Calu3 (cell line): Measurements from ENCODE around the gene SYT12. TPM values are rescaled to one million over a fixed set of nuclear protein-coding genes. Genes with fewer than 3 reads are reported as not detected.

Source experiments
- BruUV-seq: library from RNA; stranded (reverse); fragments of 400-500 nt; replicated peaks from 2 replicates; lab custom pipeline; 2021; lab: Mats Ljungman, UMichigan
- CTCF ChIA-PET: fragments of 300-600 bp; sonication (Branson Sonifier 250); formaldehyde crosslinking; loops from one replicate; lab custom pipeline; 2022; ENCODE audit warnings: antibody characterized with exemption; lab: Charles Lee
- DNase-seq: peaks from one replicate; pipeline ENCODE4 v3.0.0; 2022
- H3K27ac Mint-ChIP-seq: one replicate; pipeline ENCODE4 v1.8.0; 2022; ENCODE audit warnings: mixed read lengths; ENCODE audit not compliant: unreplicated experiment
- H3K27me3 Mint-ChIP-seq: one replicate; pipeline ENCODE4 v1.8.0; 2022; ENCODE audit warnings: mixed read lengths; ENCODE audit not compliant: unreplicated experiment
- H3K36me3 Mint-ChIP-seq: one replicate; pipeline ENCODE4 v1.8.0; 2022; ENCODE audit warnings: mild to moderate bottlenecking, moderate library complexity, mixed read lengths; ENCODE audit not compliant: insufficient read depth, unreplicated experiment
- H3K4me1 Mint-ChIP-seq: one replicate; pipeline ENCODE4 v1.8.0; 2022; ENCODE audit warnings: mild to moderate bottlenecking, low read depth, mixed read lengths; ENCODE audit not compliant: unreplicated experiment
- H3K4me3 Mint-ChIP-seq: one replicate; pipeline ENCODE4 v1.8.0; 2022; ENCODE audit warnings: mild to moderate bottlenecking, low read depth, moderate library complexity, mixed read lengths; ENCODE audit not compliant: unreplicated experiment
- H3K9me3 Mint-ChIP-seq: one replicate; pipeline ENCODE4 v1.8.0; 2022; ENCODE audit warnings: low read depth, mixed read lengths; ENCODE audit not compliant: unreplicated experiment
- intact Hi-C: fragments of 100-400 bp; cut with micrococcal nuclease; formaldehyde crosslinking; loops from one replicate; pipeline ENCODE4 v1.10.0; 2022; ENCODE audit not compliant: unreplicated experiment
- total RNA-seq: library from RNA; stranded (reverse); gene quantifications from 2 replicates; pipeline ENCODE4 v1.2.3, GENCODE V29; 2022
- TF ChIP-seq, protein P1 (sequence below): fragments of 200-600 bp; IDR thresholded peaks from one replicate; pipeline ENCODE4 v1.8.0; 2022; ENCODE audit warnings: antibody characterized with exemption; ENCODE audit not compliant: unreplicated experiment

Gene SYT12
- total RNA-seq, 1 experiment from 2014 or later: 6.4 TPM

- TF ChIP-seq, protein P1, sequence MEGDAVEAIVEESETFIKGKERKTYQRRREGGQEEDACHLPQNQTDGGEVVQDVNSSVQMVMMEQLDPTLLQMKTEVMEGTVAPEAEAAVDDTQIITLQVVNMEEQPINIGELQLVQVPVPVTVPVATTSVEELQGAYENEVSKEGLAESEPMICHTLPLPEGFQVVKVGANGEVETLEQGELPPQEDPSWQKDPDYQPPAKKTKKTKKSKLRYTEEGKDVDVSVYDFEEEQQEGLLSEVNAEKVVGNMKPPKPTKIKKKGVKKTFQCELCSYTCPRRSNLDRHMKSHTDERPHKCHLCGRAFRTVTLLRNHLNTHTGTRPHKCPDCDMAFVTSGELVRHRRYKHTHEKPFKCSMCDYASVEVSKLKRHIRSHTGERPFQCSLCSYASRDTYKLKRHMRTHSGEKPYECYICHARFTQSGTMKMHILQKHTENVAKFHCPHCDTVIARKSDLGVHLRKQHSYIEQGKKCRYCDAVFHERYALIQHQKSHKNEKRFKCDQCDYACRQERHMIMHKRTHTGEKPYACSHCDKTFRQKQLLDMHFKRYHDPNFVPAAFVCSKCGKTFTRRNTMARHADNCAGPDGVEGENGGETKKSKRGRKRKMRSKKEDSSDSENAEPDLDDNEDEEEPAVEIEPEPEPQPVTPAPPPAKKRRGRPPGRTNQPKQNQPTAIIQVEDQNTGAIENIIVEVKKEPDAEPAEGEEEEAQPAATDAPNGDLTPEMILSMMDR: no peak
- BruUV-seq: no TSS peak
- Mint-ChIP-seq H3K27ac (peak overlapping the region; percentile 80), H3K4me1 (peaks cover 35% of the 10 kb centered on the region), H3K27me3 (no peaks in the 10 kb centered on the region), H3K9me3 (no peaks in the 10 kb centered on the region), H3K36me3 (peaks cover 45% of the 10 kb centered on the region), H3K4me3 (peak overlapping the region; percentile 74)
- peak; percentile 68 for DNase-seq
- CTCF ChIA-PET: interaction anchor here (0.5 to 2.7 kb wide), 18 partner anchors 8 to 328 kb away, joined by 3 to 11 read pairs (median 4); partner anchors contain the start of genes KDM2A and SYT12
- intact Hi-C loops: no loop called here
These were observed 31.5 kb downstream of the SYT12 start for GRCh38 chr11:67054346-67054835.

DNA sequence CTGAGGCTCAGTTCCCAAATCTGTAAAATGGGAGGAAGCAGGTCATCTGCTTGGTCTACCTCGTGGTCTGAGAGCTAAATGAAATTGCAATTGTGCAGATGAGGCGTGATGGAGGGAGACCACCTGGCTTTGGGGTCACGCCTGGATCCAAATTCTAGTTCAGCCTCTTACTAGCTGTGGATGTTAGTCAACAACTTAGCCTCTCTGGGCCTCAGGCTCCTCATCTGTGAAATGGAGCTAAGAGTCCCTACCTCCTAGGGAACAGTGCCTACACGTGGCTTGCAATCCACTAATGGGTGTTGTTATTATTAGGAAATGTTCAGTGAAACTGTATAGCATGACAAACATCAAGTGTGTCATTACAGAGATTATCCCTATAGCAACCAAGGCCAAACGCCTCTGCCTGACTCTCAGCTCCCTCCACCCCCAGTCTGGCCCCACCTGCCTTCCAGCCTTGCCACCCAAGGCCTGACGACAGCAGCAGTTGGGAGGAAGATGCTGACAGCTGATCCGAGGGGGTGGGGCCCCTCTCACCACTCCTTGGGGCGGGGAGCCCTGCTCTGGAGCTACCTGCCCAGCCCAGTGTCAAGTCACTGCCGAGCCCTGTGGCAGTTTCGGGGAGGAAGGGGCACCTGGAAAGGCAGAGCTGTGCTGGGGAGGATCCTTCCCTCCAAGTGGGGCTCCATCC lies 32.0 kb downstream of the SYT12 start:
- Mint-ChIP-seq H3K27ac (peak overlapping the region; percentile 80), H3K4me1 (peaks cover 37% of the 10 kb centered on the region), H3K27me3 (no peaks in the 10 kb centered on the region), H3K36me3 (peaks cover 40% of the 10 kb centered on the region), H3K4me3 (peak overlapping the region; percentile 74), H3K9me3 (no peaks in the 10 kb centered on the region)
- DNase-seq: peak; percentile 95
- CTCF ChIA-PET: interaction anchor here (0.5 to 2.7 kb wide), 20 partner anchors 8 to 308 kb away, joined by 3 to 11 read pairs (median 4); partner anchors contain the start of genes KDM2A and SYT12
- intact Hi-C loops: no loop called here
- TF ChIP-seq, protein P1: no peak
- BruUV-seq: no TSS peak

GRCh38 chr11:67055812-67056211 lies 32.9 kb downstream of the SYT12 start:
- BruUV-seq: no TSS peak

More at GRCh38 chr11:67055812-67056211, 32.9 kb downstream of the SYT12 start:
- no peak for DNase-seq
- H3K4me3 Mint-ChIP-seq: peak overlapping the region; percentile 74
- H3K36me3 Mint-ChIP-seq: peaks cover 40% of the 10 kb centered on the region
- H3K4me1 Mint-ChIP-seq: peaks cover 45% of the 10 kb centered on the region
- no peaks in the 10 kb centered on the region for H3K27me3 Mint-ChIP-seq
- CTCF ChIA-PET: interaction anchor here (0.6 to 2.7 kb wide), 6 partner anchors 28 to 290 kb away, joined by 3 to 11 read pairs (median 5); partner anchors contain the start of gene KDM2A
- TF ChIP-seq, protein P1: no peak
- intact Hi-C loops: no loop called here
- no peaks in the 10 kb centered on the region for H3K9me3 Mint-ChIP-seq
- peak overlapping the region; percentile 80 for H3K27ac Mint-ChIP-seq
